ENCODE results near the gene VEGFA. TPM values are rescaled to one million over a fixed set of nuclear protein-coding genes. Genes with fewer than 3 reads are reported as not detected.

Gene VEGFA
- total and polyA plus RNA-seq, 2 donors from 2014 or later: 36.3 to 111 TPM

DNA sequence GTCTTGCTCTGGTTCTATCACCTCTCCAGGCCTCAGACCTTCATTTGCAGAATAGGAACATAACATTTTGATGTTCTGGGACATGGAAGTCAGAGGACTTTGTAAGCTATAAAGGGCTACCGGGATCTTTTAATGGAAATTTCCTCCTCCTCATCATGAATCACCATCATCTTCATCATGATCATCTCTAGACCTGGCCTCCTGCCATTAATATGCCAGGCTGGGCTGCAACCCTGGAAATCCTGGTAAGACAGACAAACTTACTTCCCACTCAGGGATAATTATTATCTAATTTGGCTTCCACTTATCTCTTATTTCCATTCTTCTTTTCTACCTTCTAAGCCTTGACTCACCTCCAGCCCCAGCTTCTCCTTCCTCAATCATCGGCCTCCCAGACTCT is 41.4 kb upstream of the VEGFA start:
- no peaks in the 10 kb centered on the region for H3K27me3 ChIP-seq (ENCODE audit: control insufficient read depth, insufficient read depth, low read length)
- TF ChIP-seq, protein P1, sequence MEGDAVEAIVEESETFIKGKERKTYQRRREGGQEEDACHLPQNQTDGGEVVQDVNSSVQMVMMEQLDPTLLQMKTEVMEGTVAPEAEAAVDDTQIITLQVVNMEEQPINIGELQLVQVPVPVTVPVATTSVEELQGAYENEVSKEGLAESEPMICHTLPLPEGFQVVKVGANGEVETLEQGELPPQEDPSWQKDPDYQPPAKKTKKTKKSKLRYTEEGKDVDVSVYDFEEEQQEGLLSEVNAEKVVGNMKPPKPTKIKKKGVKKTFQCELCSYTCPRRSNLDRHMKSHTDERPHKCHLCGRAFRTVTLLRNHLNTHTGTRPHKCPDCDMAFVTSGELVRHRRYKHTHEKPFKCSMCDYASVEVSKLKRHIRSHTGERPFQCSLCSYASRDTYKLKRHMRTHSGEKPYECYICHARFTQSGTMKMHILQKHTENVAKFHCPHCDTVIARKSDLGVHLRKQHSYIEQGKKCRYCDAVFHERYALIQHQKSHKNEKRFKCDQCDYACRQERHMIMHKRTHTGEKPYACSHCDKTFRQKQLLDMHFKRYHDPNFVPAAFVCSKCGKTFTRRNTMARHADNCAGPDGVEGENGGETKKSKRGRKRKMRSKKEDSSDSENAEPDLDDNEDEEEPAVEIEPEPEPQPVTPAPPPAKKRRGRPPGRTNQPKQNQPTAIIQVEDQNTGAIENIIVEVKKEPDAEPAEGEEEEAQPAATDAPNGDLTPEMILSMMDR (IDR thresholded peaks at IDR 0.05; ENCODE audit: borderline replicate concordance, extremely low read depth, insufficient read depth): no peak
- H3K9ac ChIP-seq (ENCODE audit: low read length in 3 of 3): no peak overlapping the region
- FAIRE-seq: no peak
- no peak overlapping the region for H3K27ac ChIP-seq (ENCODE audit: low read depth in 2 of 2, low read length in 2 of 2)
- peaks cover 0 to 2% (median 0%) of the 10 kb centered on the region in 3 donors for H3K4me1 ChIP-seq (ENCODE audit: control insufficient read depth in 2 of 3, insufficient read depth in 2 of 3, low read depth in 1 of 3, low read length in 3 of 3)
- no peaks in the 10 kb centered on the region for H3K36me3 ChIP-seq (ENCODE audit: control insufficient read depth in 2 of 3, insufficient read depth in 3 of 3, low read length in 3 of 3)
- peaks cover 0 to 5% (median 0%) of the 10 kb centered on the region in 3 donors for H3K9me3 ChIP-seq (ENCODE audit: control insufficient read depth in 2 of 3, insufficient read depth in 1 of 3, low read length in 3 of 3)
- peak in 1 of 5 donors; percentile 6 for DNase-seq
- H3K4me3 ChIP-seq (ENCODE audit: low read length in 3 of 3): no peak overlapping the region
- intact Hi-C loops (cut with DNase I): no loop called here

DNA sequence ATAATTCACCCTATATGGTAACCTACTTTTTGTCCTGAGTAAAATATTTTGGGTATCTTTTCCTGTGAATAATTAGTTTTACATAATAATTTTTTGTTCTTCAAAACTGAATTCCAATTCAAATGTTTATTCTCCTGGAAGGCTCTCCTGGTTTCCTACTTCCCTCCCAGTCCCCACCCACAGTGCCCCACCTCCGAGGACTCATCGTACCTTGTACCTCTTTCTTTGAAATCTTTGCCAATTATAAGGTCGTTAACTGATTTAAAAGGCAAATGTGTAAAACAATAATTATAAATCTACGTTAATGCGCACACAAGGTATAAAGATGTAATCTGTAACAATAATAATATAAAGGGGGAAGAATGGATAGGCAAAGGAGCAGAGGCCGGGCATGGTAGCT is 40.5 kb upstream of the VEGFA start:
- peak in 1 of 5 donors; percentile 9 for DNase-seq
- Histone ChIP-seq H3K4me3 (ENCODE audit: low read length in 3 of 3) (no peak overlapping the region), H3K36me3 (ENCODE audit: control insufficient read depth in 2 of 3, insufficient read depth in 3 of 3, low read length in 3 of 3) (no peaks in the 10 kb centered on the region), H3K9me3 (ENCODE audit: control insufficient read depth in 2 of 3, insufficient read depth in 1 of 3, low read length in 3 of 3) (peaks cover 0 to 5% (median 0%) of the 10 kb centered on the region in 3 donors), H3K4me1 (ENCODE audit: control insufficient read depth in 2 of 3, insufficient read depth in 2 of 3, low read depth in 1 of 3, low read length in 3 of 3) (no peaks in the 10 kb centered on the region), H3K27ac (ENCODE audit: low read depth in 2 of 2, low read length in 2 of 2) (no peak overlapping the region), H3K9ac (ENCODE audit: low read length in 3 of 3) (no peak overlapping the region), H3K27me3 (ENCODE audit: control insufficient read depth, insufficient read depth, low read length) (no peaks in the 10 kb centered on the region)
- no peak for FAIRE-seq
- intact Hi-C loops (cut with DNase I): no loop called here
- TF ChIP-seq, protein P1 (IDR thresholded peaks at IDR 0.05; ENCODE audit: borderline replicate concordance, extremely low read depth, insufficient read depth): no peak

DNA sequence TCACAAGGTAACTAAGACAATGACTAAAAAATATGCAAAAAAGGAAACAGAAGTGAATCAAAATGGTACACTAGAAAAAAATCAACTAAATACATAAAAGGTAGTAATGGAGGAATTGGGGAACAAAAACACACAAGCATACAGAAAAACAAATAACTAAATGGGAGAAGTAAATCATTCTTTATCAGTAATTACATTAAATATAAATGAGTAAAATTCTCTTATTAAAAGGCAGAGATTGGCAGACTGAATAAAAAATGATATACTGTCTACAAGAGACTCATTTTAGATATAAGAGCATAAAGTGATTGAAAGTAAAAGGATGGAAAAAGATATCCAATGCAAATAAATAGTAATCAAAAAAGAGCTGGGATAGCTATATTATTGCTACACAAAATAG is 39.4 kb upstream of the VEGFA start:
- Histone ChIP-seq H3K4me3 (ENCODE audit: low read length in 3 of 3) (no peak overlapping the region), H3K36me3 (ENCODE audit: control insufficient read depth in 2 of 3, insufficient read depth in 3 of 3, low read length in 3 of 3) (no peaks in the 10 kb centered on the region), H3K27ac (ENCODE audit: low read depth in 2 of 2, low read length in 2 of 2) (no peak overlapping the region), H3K4me1 (ENCODE audit: control insufficient read depth in 2 of 3, insufficient read depth in 2 of 3, low read depth in 1 of 3, low read length in 3 of 3) (no peaks in the 10 kb centered on the region), H3K9me3 (ENCODE audit: control insufficient read depth in 2 of 3, insufficient read depth in 1 of 3, low read length in 3 of 3) (peaks cover 0 to 5% (median 0%) of the 10 kb centered on the region in 3 donors), H3K27me3 (ENCODE audit: control insufficient read depth, insufficient read depth, low read length) (no peaks in the 10 kb centered on the region), H3K9ac (ENCODE audit: low read length in 3 of 3) (no peak overlapping the region)
- intact Hi-C loops (cut with DNase I): no loop called here
- TF ChIP-seq, protein P1 (IDR thresholded peaks at IDR 0.05; ENCODE audit: borderline replicate concordance, extremely low read depth, insufficient read depth): no peak
- DNase-seq: no peak
- FAIRE-seq: no peak

All from kidney (tissue), 14 donors.